Measurements from ENCODE around the gene IMMP2L. TPM values are rescaled to one million over a fixed set of nuclear protein-coding genes. Genes with fewer than 3 reads are reported as not detected.

The IMMP2L gene
- total and polyA plus RNA-seq, 2 donors (not counting 3 experiments of a cell fraction or from before 2014, with no cell fraction given) = 9.9 to 11.8 TPM

DNA sequence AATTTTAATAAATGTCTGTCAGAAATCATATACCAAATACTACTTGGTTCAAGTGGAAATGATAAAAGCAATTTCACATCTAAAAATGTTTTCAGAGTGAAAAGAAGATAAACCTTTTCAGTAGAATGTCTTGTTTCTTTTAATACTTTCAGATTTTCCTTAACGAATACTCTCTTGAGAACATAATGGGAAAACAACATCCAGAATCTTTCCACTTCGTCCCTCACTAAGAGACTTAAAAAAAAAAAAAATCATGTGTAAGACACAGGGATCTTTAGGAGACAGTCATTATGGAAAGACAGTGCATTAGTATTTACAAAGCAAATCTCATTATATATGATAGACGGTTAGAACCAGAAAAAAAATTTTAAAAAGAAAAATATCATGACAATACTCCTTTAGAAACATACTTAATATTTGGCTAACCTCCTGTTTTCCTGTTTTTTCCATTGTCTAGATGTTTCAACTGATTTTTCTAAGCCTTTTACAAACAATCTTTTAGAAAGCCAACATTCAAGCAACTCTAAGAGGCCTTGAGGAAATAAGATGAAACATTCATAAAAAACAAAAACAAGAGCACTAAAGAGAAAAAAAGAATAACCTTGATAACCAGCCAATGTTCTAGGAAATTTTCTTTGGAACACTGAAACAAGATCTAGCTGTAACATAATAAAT, 811.2 kb downstream of the IMMP2L start:
- Histone ChIP-seq H3K4me1 (ENCODE audit: control insufficient read depth, extremely low read depth, insufficient read depth, low read length) (no peaks in the 10 kb centered on the region), H3K36me3 (ENCODE audit: control insufficient read depth in 2 of 2, extremely low read depth in 1 of 2, insufficient read depth in 2 of 2, low read length in 2 of 2) (no peaks in the 10 kb centered on the region), H3K27me3 (ENCODE audit: control insufficient read depth in 2 of 2, insufficient read depth in 2 of 2, low read length in 2 of 2) (no peaks in the 10 kb centered on the region), H3K9me1 (replicated peaks; ENCODE audit: control insufficient read depth, extremely low read depth, insufficient read depth, low read length) (no peaks in the 10 kb centered on the region), H3K4me3 (replicated peaks in 1 of 3; ENCODE audit: insufficient read depth in 1 of 3, low read depth in 1 of 3, low read length in 3 of 3) (no peak overlapping the region), H2AFZ (ENCODE audit: low read depth, low read length) (no peak overlapping the region), H3K9ac (replicated peaks; ENCODE audit: extremely low read depth, insufficient read depth, low read length) (no peak overlapping the region), H3K9me3 (replicated peaks; ENCODE audit: control insufficient read depth, insufficient read depth, low read length) (no peaks in the 10 kb centered on the region), H3K27ac (ENCODE audit: insufficient read depth, low read depth, low read length) (no peak overlapping the region), H3K4me2 (ENCODE audit: insufficient read depth, low read length) (no peak overlapping the region), H4K20me1 (replicated peaks; ENCODE audit: control insufficient read depth, extremely low read depth, insufficient read depth, low read length) (no peaks in the 10 kb centered on the region), H3K79me2 (ENCODE audit: control insufficient read depth, insufficient read depth, low read length) (no peaks in the 10 kb centered on the region)
- intact Hi-C loops (cut with micrococcal nuclease) = no loop called here
- TF ChIP-seq EZH2 (IDR thresholded peaks at IDR 0.05; ENCODE audit: borderline replicate concordance, low read depth, low read length, severe bottlenecking) = no peak
- no peak for TF ChIP-seq POLR2A (IDR thresholded peaks at IDR 0.05; ENCODE audit: low read depth, low read length)
- no peak for TF ChIP-seq POLR2AphosphoS5 (IDR thresholded peaks at IDR 0.05; ENCODE audit: insufficient read depth, low read depth, low read length)
- TF ChIP-seq, protein P1, sequence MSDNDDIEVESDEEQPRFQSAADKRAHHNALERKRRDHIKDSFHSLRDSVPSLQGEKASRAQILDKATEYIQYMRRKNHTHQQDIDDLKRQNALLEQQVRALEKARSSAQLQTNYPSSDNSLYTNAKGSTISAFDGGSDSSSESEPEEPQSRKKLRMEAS (IDR thresholded peaks at IDR 0.05; ENCODE audit: insufficient read depth, insufficient read length) = no peak
- TF ChIP-seq FOS (IDR thresholded peaks at IDR 0.05; ENCODE audit: borderline replicate concordance, insufficient read depth, low read length) = no peak
- no peak for TF ChIP-seq GATA2 (IDR thresholded peaks at IDR 0.05; ENCODE audit: insufficient read depth, insufficient read length, low read depth, low read length)
- TF ChIP-seq, protein P2, sequence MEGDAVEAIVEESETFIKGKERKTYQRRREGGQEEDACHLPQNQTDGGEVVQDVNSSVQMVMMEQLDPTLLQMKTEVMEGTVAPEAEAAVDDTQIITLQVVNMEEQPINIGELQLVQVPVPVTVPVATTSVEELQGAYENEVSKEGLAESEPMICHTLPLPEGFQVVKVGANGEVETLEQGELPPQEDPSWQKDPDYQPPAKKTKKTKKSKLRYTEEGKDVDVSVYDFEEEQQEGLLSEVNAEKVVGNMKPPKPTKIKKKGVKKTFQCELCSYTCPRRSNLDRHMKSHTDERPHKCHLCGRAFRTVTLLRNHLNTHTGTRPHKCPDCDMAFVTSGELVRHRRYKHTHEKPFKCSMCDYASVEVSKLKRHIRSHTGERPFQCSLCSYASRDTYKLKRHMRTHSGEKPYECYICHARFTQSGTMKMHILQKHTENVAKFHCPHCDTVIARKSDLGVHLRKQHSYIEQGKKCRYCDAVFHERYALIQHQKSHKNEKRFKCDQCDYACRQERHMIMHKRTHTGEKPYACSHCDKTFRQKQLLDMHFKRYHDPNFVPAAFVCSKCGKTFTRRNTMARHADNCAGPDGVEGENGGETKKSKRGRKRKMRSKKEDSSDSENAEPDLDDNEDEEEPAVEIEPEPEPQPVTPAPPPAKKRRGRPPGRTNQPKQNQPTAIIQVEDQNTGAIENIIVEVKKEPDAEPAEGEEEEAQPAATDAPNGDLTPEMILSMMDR (IDR thresholded peaks at IDR 0.05; ENCODE audit: extremely low read depth in 1 of 2, insufficient read depth in 1 of 2, low read depth in 1 of 2, low read length in 2 of 2) = no peak
- TF ChIP-seq JUN (IDR thresholded peaks at IDR 0.05; ENCODE audit: borderline replicate concordance, insufficient read depth, insufficient read length, low read depth) = no peak
- no peak for TF ChIP-seq MYC (IDR thresholded peaks at IDR 0.05; ENCODE audit: low read depth, low read length)
- no peak for FAIRE-seq
- CTCF ChIA-PET = no interaction called here
- peak; percentile 29 for DNase-seq (ENCODE audit: low read depth, low spot score)
- POLR2A ChIA-PET = no interaction called here
- dilution Hi-C loops (cut with MboI; ENCODE audit: extremely low pct_ligation_motif_present, low sequenced_read_pairs) = no loop called here
- no TSS peak for BruUV-seq (replicated peaks)
